BJ (cell line): ENCODE results near the gene COL4A6. TPM values are rescaled to one million over a fixed set of nuclear protein-coding genes. Genes with fewer than 3 reads are reported as not detected.

Experiments used
- CTCF ChIA-PET: fragments of 350-600 bp; formaldehyde crosslinking; extraction: SDS; loops from one replicate; lab custom pipeline; 2021; ENCODE audit warnings: antibody characterized with exemption, inconsistent platforms; lab: Yijun Ruan, JAX
- POLR2A ChIA-PET: fragments of 300-600 bp; sonication (Branson Sonifier 250); formaldehyde crosslinking; extraction: SDS; loops from one replicate; lab custom pipeline; 2021; ENCODE audit warnings: antibody characterized with exemption; lab: Charles Lee
- DNase-seq: peaks from one replicate; pipeline ENCODE4 v3.0.0-alpha.2; 2011; ENCODE audit warnings: low read depth
- H3K27me3 ChIP-seq: 2 replicates; pipeline ENCODE4 v1.6.0; 2011; ENCODE audit warnings: low read length; ENCODE audit not compliant: control insufficient read depth, insufficient read depth
- H3K36me3 ChIP-seq: 2 replicates; pipeline ENCODE4 v1.5.1; 2011; ENCODE audit warnings: low read length; ENCODE audit not compliant: control insufficient read depth, insufficient read depth
- H3K4me3 ChIP-seq: 2 replicates; pipeline ENCODE4 v1.5.1; 2011; ENCODE audit warnings: low read depth, mild to moderate bottlenecking, control low read depth, low read length
- polyA plus RNA-seq: library from polyadenylated mRNA; depleted of rRNA; stranded (reverse); fragments of >200 nt; gene quantifications from 2 replicates; pipeline ENCODE4 v1.2.3, GENCODE V29; 2011
- TF ChIP-seq, protein P1 (sequence below): IDR thresholded peaks from 2 replicates; pipeline ENCODE4 v1.5.1; 2011; ENCODE audit warnings: low read depth, mild to moderate bottlenecking, control low read depth, inconsistent platforms, low read length, moderate library complexity; ENCODE audit not compliant: insufficient read depth

Gene COL4A6
- polyA plus RNA-seq, 1 experiment: 0.09 TPM

DNA sequence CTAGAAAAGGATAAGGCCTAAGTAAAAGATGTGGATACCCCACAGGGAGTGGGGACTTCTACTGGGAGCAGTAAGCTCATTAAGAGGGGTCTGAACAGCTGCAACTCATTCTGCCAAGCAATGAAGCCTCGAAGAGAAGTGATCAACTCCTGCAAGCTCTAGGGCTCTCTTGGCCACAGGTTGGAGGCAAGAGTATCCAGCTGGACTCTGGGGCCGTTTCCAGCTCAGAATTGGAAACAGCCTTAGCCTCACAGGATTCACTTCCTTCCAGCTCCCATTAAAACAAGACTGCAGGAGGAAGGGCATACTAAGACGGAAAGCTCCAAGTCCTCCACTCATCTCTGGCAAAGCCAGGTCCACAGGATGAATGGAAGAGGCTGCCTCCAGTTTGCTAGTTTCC lies 220.3 kb downstream of the COL4A6 start:
- no peak for DNase-seq
- no peaks in the 10 kb centered on the region for H3K36me3 ChIP-seq
- TF ChIP-seq, protein P1, sequence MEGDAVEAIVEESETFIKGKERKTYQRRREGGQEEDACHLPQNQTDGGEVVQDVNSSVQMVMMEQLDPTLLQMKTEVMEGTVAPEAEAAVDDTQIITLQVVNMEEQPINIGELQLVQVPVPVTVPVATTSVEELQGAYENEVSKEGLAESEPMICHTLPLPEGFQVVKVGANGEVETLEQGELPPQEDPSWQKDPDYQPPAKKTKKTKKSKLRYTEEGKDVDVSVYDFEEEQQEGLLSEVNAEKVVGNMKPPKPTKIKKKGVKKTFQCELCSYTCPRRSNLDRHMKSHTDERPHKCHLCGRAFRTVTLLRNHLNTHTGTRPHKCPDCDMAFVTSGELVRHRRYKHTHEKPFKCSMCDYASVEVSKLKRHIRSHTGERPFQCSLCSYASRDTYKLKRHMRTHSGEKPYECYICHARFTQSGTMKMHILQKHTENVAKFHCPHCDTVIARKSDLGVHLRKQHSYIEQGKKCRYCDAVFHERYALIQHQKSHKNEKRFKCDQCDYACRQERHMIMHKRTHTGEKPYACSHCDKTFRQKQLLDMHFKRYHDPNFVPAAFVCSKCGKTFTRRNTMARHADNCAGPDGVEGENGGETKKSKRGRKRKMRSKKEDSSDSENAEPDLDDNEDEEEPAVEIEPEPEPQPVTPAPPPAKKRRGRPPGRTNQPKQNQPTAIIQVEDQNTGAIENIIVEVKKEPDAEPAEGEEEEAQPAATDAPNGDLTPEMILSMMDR: no peak
- H3K27me3 ChIP-seq: no peaks in the 10 kb centered on the region
- ChIA-PET POLR2A (no interaction called here), CTCF (no interaction called here)
- no peak overlapping the region for H3K4me3 ChIP-seq

DNA sequence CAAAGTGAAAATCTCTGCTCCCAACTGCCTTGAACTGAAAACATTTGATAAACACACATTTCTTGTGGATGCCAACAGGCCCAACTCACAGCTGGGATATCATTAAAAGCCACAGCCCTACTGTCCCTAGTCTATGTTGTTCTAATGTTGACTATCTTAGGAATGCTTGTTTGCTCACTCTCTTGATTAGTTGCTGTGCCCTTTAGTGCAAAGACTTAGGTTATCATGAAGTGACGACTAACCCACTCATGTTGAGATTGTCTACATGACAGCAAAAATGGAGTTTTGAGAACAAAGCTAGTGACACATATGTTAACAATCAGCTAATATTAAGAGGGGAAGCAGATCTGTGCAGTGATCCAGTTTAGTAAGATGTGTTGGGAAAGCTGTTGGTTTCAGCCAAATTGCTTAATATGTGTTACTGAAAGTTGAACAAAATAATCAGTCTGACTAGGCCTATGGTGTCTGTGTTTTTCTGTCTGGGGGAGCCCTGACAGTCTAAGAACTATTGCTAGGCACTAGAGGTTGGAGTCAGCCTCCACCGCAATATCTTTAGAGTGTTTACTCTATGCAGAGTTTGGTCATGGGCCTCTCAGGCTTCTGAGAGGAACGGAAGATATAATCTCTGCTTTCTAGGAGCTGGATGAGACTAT lies 221.2 kb downstream of the COL4A6 start:
- TF ChIP-seq, protein P1: no peak
- CTCF ChIA-PET: no interaction called here
- H3K4me3 ChIP-seq: no peak overlapping the region
- no peak for DNase-seq
- no peaks in the 10 kb centered on the region for H3K27me3 ChIP-seq
- POLR2A ChIA-PET: no interaction called here
- no peaks in the 10 kb centered on the region for H3K36me3 ChIP-seq

DNA sequence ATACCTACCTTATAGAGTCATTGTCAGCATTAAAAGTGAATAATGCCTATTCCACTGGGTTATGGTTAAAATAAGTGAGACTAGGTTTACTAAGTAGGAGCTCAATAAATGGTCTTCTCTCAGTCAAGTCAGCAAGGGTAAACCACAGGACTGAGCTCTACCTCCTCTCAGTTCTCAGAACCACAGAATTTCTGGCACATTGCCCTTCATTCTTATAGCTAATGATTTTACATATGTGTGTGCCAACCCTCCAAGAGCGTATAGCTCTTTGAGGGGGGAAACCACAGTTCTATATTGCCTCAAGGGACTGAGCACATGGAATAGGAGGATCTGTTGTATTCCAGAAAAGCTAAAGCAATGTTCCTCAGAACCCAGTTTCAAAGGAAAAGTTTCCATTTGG lies 221.8 kb downstream of the COL4A6 start:
- CTCF ChIA-PET: interaction anchor here (1.1 kb wide), 1 partner anchor 9 kb away, joined by 3 read pairs; no protein-coding TSS in a partner anchor
- POLR2A ChIA-PET: no interaction called here
- no peak overlapping the region for H3K4me3 ChIP-seq
- no peaks in the 10 kb centered on the region for H3K36me3 ChIP-seq
- TF ChIP-seq, protein P1: no peak
- H3K27me3 ChIP-seq: no peaks in the 10 kb centered on the region
- DNase-seq: no peak

DNA sequence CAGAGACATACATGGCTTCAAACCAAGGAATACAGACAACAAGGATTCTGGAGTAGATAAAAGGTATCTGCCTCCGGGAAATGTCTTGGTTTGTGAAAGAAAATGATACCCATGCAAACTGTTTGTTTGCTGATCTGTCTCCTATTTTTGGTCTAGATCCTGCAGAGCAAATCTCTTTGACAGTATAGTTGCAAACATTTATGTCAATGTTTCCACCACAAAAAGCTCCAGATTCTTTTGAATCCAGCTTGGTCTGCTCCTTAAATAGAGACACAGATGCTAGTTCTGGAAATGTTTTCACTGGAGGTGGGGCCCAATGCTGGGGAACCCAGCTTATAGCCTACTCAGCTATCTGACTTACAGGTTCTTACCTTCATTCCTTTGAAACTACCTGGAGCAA lies 226.9 kb downstream of the COL4A6 start:
- CTCF ChIA-PET: interaction anchor here (1.8 kb wide), 1 partner anchor 13 kb away, joined by 6 read pairs; no protein-coding TSS in a partner anchor
- no peak for DNase-seq
- TF ChIP-seq, protein P1: no peak
- Histone ChIP-seq H3K36me3 (no peaks in the 10 kb centered on the region), H3K4me3 (no peak overlapping the region), H3K27me3 (no peaks in the 10 kb centered on the region)
- POLR2A ChIA-PET: no interaction called here

DNA sequence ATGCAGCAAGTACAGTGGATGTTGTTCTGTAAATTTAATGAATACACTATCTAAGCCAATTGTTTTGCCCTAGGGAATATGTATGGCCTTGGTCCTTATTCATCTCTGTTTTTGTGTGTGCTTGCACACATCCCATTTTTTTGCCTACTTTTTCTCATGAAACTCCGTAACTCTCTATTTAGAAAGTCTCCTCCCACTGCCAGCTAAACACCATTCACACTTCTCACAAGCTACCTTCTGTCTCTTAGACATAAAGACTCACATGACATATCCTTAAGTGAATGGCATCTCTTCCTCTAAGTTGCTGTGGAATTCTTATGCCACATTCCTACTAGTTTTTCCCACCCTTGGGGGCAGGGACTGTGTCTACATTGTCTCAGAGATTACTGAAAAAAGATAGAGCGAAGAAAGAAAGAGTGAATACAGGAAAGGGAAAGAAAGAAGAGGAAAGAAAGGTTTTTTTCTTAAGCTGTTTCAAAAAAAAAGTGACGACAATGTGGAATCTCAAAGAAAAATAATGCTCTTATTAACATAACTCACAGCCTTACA lies 229.1 kb downstream of the COL4A6 start:
- no peak for DNase-seq
- no peaks in the 10 kb centered on the region for H3K27me3 ChIP-seq
- CTCF ChIA-PET: no interaction called here
- H3K36me3 ChIP-seq: no peaks in the 10 kb centered on the region
- no peak overlapping the region for H3K4me3 ChIP-seq
- POLR2A ChIA-PET: no interaction called here
- TF ChIP-seq, protein P1: no peak
